Stimulated activated CD8-positive, alpha-beta memory T cell treated with anti-CD3 and anti-CD28 coated beads, Interleukin-15, amount 100 ng/mL, for 48 hours (primary cell): ENCODE measurements around the gene TLR4.

Experiments used
- DNase-seq, 2 donors: peaks; one replicate each; pipeline ENCODE4 v3.0.0-alpha.2; 2020; ENCODE audit warnings: low read depth in 2 of 2

Gene TLR4

DNA sequence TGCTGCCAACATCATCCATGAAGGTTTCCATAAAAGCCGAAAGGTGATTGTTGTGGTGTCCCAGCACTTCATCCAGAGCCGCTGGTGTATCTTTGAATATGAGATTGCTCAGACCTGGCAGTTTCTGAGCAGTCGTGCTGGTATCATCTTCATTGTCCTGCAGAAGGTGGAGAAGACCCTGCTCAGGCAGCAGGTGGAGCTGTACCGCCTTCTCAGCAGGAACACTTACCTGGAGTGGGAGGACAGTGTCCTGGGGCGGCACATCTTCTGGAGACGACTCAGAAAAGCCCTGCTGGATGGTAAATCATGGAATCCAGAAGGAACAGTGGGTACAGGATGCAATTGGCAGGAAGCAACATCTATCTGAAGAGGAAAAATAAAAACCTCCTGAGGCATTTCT is 10.1 kb downstream of the TLR4 start:
- DNase-seq, result no peak

- no peak for DNase-seq
Measured at GRCh38 chr9:117715411-117715989, 11.3 kb downstream of the TLR4 start.

DNA sequence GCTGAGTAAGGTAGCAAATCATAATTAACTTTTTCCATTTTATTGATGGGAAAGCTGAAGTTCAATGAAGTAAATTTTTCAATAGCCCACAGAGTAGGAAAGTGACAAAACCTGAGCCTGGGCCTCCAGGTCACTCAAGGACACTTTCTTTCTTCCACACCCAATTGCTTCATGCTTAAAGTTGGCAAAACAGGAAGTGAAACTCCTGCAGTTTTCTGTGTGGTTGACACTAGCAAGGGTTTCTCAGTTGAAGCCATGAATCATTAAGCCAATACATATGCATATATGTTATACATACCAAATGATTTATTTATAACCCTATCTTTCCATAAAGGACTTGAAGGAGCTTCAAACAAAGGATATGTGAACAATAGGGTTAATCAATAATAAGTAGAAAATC is 13.9 kb downstream of the TLR4 start:
- no peak for DNase-seq

GRCh38 chr9:117718701-117719100 is 14.5 kb downstream of the TLR4 start:
- DNase-seq, result no peak

DNA sequence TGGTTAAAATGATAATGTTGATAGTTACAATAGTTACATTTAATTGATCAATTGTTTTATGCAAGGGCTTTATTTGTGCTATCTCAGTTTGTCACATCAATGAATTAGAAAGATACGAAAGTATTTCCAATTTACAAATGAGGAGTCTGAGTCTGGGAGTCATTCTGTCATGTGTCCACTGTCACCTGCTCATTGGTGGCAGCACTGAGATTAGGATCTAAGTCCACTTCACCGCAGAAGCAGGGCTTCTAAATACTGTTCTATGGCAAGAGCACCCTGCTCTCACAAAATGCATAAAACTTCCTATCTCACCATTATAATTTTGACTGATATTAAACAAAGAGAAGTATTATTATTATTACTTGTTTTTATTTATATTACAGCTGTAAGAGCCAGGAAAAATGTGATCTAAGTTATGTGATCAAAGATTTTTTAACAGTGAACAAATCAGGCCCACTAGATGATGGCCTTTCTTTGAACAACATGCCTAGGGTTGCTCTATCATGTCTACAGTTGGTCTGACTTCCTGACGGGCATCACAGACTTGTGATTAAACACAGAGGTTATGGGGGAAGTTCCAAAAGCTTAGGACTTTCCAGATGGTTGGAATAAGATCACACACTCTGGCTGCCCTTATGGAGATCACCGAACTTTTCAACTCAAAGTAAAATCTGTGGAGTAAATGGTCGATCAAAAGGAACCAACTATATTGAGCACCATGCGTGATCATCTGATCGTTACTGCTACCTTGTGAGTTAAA is 15.1 kb downstream of the TLR4 start:
- DNase-seq, result no peak

DNA sequence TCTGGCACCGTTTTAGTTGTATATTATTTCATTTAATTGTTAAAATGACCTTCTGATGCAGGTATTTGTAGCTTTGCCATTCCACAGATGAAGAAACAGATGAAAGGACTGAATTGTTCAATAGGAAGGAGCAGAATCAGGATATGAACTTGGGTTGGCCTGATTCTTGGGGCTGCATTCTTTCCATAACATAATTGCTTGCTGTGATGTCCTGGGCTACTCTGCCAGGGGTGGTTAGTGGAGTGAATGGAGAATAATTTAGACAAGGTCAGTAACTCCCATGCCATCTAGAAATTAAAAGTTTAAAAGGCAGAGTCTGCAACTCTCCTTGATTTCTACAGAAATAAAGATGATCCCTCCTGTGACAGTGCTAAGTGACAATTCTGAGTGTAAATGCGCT is 15.9 kb downstream of the TLR4 start:
- no peak for DNase-seq

GRCh38 chr9:117720555-117720954 is 16.4 kb downstream of the TLR4 start:
- no peak for DNase-seq

- DNase-seq, result no peak
Measured at GRCh38 chr9:117720987-117721386, 16.8 kb downstream of the TLR4 start.

DNA sequence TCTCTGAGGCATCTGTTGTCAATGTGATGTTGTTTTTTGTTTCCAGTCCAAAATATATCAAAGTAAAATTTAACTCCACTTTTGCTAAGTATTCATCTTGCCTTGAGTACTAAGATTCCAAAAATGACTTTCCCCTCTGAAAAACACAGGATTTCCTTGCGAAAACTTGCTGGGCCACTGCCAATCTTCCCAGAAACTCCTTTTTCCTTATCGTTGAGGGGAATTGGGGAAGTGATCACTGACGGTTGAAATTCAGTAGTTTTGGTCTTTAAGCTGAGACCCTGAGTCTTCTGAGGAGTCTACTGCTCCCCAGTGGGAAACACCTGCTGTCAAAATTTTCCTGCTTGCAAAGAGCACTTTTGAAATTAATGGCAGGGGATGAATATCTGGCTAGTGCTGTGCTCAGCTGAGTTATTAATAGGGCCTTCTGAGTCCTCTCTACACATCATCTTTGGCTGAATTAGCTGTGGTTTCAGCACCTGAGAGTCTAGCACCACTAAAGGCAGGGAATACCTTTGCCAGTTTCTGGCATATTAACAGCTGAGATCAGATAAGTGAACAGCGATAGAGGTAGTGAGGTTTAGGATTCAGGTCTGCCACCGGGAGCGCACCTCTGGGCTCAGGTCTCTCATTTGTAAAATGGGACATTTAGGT is 18.0 kb downstream of the TLR4 start:
- DNase-seq, result no peak

DNA sequence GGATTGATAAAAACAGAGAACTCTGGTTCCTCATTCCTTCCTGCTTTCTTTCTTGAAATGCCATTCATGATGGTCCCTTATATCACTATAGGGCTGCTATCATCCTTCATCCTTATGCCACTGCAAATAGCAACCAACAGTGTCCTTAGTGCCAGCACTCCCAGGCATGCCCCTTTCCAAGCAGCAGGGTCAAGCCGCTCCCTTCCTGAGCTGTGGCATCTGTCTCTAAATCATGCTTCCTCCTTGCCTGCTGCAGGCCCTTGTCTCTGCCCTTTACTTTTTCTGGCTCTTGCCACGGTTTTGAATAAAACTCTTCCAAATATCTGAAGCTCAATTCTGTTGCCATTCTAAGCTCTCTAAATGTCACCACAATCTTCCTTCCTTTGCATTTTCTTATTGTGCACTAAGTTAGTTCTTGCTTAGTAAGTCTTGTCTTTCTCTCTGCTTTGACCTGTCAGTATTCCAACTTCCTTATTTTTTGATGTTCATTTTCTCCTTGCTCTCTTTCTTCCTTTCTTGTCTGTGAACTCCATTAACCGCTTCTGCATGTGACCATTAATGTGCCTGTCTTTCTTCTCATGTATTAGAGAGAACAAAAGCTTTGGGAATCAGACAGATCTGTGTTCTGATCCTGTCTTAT is 19.9 kb downstream of the TLR4 start:
- no peak for DNase-seq

DNA sequence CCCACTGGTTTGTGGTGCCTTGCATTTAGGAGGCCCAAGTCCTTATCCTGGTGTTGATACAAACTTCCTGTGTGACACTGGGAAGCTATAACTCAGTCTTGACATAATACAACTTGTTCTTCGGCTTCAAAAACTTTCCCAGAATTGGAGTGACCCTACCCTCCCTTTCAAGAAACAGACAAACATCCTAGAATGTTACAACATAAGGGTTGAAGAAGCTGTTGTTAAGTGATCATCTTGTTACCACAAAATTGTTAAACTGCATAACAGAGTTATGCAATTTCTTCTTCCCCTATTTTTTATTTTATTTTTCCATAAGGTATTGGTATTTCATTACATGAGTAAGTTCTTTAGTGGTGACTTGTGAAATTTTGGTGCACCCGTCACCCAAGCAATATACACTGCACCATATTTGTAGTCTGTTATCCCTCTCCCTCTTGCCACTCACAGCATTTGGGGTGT is 21.3 kb downstream of the TLR4 start:
- no peak for DNase-seq

- no peak for DNase-seq
Measured at GRCh38 chr9:117729375-117729774, 25.2 kb downstream of the TLR4 start.

DNA sequence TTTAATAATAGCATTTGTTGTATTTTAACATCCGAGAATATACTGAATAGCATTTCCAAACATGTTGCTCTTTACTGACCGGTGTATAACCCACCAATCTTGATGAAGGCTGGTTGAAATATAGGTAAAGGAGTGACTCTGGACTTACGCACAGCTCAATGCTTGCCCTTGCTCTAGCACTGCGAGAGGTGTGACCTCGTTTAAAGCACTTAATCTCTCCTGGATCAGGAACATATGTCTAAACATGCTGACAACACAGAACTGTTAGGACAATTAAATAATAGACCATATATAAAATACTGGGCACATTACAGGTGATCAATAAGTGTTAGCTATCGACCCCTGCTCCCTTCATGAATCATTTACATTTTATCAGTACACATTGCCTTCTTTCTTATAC is 28.3 kb downstream of the TLR4 start:
- DNase-seq, result no peak

- no peak for DNase-seq
Measured at GRCh38 chr9:117733465-117733864, 29.3 kb downstream of the TLR4 start.

- no peak for DNase-seq
Measured at GRCh38 chr9:117734082-117734481, 29.9 kb downstream of the TLR4 start.

- no peak for DNase-seq
Measured at GRCh38 chr9:117734523-117735314, 30.5 kb downstream of the TLR4 start.

- DNase-seq, result no peak
Measured at GRCh38 chr9:117737721-117738226, 33.6 kb downstream of the TLR4 start.

DNA sequence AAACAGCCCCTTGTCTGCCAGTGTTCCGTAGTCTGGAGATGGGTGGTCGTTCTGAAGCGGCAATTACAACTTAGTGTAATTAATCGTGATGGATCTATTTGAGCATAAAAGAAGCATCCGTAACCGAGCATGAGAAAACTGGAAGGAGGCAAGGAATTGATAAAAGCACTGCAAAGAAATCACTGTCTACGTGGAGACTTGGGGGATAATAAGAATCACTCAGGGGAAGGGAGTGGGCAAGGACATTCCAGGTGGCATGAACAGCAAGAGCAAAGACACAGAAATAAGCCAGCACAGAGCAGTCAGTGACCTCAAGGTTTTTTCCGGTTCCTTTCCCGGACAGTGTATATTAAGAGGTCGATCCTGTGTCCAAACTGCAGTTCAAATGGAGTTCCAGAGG is 35.0 kb downstream of the TLR4 start:
- DNase-seq, result no peak

DNA sequence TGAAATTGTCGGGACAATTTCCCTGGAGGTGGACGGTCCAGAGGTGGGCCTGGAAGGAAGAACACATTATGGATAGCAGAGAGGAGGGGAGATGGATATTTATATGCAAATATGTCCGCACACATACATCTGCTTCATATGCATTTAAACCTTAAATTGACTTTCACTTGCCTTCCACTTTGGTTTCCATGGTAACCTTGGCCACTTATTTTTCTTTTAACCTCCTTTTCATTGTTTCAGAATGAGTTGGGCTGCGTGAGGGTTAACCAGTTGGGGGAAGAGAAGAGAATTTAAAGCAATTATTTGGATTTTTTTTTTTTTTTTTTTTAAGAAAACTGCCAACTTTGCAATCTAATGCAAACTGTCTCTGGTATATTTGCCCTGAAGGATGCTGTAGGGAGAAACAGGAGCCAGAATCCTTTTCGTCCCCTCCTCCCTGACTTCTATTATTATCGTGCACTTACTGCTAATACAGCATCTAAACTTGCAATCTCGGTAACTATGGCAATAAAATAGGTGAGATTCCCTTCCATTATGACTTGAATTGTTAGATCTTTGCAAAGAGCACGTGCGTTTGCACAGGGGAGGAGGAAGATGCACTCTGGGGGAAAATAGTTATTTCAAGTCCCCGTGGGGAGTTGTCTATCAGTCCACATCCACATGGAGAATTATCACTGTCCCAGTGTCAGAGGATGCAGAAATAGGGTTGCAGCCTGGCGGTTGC is 35.6 kb downstream of the TLR4 start:
- no peak for DNase-seq

- DNase-seq, result no peak
Measured at GRCh38 chr9:117742131-117742530, 37.9 kb downstream of the TLR4 start.

DNA sequence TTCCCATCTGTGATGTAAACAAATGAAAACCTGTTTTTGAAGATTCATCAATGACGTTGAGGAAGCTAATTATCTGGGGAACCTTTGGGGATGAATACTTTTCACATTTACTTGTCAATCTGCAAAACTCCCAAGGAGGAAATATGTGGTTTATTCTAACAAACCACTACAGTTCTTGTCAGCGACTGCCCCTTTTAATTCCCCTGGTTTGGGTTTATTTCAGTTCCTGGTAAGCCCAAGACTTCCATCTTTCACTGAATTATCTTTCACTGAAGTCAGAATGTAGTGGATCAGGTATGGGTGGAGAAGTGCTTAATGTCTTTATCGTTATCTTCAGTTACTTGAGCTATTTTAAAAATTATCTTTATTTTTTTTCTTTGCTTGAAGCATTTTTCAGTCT is 40.2 kb downstream of the TLR4 start:
- DNase-seq, result no peak
